DMS153 (cell line): ENCODE measurements around the gene EXOC6B.
"Not testable (repeated sequence)": the region's sequence is repeated elsewhere in the genome, so short reads cannot be mapped to it uniquely, and the experiment has no call there.

Experiments used
- DNase-seq: peaks from one replicate; lab custom pipeline; 2025; lab: John Stamatoyannopoulos, UW

The EXOC6B gene

GRCh38 chr2:72604468-72604867, 221.4 kb downstream of the EXOC6B start:
- no peak for DNase-seq

DNA sequence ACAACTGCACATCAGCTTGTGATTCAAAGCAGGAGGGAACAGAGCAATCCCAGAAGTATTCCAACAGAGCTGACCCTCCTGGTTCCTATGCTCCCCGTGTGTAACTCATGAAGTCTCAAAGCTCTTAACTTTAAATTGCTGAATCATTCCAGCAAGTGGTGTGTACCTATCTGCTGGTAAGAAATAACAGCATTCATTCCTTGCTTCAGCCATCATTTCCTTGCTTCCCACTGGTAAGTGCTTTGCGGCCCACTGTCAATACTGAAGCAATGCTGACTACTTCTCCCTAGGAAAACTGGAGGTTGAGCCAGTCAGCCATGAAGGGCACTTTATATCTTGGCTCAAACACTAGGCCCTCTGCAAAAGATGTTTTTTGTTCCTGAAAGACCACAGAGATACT, 222.4 kb downstream of the EXOC6B start:
- DNase-seq, result no peak

DNA sequence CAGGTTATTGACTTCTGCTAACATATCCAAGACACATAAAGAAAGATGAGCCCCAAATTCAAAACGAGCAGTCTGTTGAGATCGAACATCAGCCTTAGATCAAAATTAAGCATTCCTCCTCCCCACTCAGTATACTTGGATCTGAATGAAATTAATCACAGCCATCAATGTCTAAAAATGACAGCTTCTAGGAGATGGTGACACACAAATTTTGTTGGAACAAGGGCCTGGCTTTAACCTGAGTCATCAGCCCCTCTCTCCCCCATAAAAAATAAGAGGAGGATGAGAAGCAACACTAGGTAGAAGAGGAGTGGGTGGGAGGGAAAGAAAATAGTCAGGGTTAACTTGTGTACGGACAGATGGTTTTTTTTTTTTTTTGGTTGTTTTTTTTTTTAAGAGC, 223.1 kb downstream of the EXOC6B start:
- DNase-seq, result no peak

DNA sequence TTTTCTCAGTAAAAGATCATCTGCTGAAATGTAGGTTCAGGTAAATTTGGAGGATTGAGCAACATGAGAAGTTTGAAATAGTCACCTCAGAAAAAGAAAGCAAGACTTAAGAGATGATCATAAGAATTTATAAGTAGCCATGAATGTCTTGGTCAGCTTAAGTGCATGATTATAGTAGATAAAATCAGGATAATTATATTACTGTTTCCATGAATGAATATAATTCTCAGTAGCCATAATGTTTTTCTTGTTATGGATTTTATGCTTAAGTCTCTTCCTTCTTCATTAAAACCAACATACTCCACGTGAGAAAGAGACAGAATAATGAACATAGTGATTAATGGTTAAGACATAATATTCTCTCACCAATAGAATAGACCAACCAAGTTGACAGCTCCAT, 223.7 kb downstream of the EXOC6B start:
- DNase-seq, result no peak

- not testable (repeated sequence) for DNase-seq
Observed at GRCh38 chr2:72583836-72584235, 242.0 kb downstream of the EXOC6B start.

- no peak for DNase-seq
Observed at GRCh38 chr2:72583376-72583775, 242.5 kb downstream of the EXOC6B start.

- no peak for DNase-seq
Observed at GRCh38 chr2:72581560-72582181, 244.2 kb downstream of the EXOC6B start.

DNA sequence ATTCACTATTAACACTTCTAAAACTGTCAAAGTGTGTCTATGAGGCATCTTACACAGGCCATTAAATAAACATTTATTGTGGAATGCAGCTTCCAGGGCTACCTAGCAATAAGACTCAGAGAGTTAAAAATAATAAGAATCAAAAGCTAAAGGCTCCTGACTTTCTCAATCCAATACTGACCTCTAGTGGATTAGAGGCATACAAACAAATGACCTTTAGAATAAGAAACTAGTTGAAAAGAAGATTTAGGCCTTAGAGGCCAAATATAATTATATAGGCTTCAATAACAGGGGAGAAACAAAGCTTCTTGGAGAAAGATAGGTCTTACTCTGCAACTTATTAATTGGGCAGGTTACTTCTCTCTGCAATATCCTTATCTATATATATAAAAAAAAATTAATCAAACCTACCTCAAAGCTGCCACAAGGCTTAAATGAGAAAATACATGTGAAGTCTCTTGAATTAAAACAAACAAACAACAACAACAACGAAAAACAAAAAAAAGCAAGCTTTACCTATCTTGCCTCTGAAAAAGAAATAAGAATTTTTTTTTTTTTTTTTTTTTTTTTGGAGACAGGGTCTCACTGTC, 246.1 kb downstream of the EXOC6B start:
- DNase-seq, result peak; percentile 55

- no peak for DNase-seq
Observed at GRCh38 chr2:72576861-72577260, 249.0 kb downstream of the EXOC6B start.

- no peak for DNase-seq
Observed at GRCh38 chr2:72576459-72576858, 249.4 kb downstream of the EXOC6B start.

DNA sequence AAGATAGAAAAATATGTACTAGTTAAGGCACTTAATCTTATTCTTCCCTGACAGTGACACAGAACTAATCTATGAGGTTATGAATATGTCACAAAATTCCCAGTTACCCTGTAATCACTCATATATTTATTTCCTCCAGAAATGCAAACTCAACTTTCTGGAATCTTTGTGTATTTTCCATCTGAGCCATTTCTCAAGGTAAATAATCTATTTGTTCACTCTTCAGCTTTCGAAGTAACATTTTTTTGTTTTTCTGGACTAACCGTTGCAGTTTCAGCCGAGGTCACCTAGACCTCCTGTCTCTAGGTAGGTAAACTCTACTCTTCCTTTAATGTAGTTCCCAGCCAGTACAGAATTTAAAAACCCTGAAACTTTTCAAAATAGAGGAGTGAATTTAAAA, 250.9 kb downstream of the EXOC6B start:
- DNase-seq, result no peak

GRCh38 chr2:72573232-72573631, 252.6 kb downstream of the EXOC6B start:
- no peak for DNase-seq

DNA sequence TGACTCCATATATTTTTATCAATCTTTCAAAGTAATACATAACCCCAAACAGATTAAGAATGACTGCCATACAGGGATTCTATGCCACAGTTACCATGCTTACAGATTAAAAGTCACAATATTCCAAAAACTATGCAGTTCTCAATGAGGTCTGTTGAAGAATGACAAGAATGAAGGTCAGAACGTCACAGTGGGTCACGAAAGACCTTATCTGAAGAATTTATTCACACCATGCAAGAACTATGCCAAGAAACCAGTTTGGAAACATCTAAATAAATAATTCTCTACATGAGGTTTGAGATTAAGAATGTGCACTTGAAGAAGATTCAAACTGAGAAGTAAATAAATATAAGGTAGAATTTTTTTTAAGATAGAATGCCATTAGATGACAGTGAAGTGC, 253.3 kb downstream of the EXOC6B start:
- no peak for DNase-seq

GRCh38 chr2:72570413-72570812, 255.4 kb downstream of the EXOC6B start:
- DNase-seq, result no peak

- no peak for DNase-seq
Observed at GRCh38 chr2:72562451-72563153, 263.2 kb downstream of the EXOC6B start.

DNA sequence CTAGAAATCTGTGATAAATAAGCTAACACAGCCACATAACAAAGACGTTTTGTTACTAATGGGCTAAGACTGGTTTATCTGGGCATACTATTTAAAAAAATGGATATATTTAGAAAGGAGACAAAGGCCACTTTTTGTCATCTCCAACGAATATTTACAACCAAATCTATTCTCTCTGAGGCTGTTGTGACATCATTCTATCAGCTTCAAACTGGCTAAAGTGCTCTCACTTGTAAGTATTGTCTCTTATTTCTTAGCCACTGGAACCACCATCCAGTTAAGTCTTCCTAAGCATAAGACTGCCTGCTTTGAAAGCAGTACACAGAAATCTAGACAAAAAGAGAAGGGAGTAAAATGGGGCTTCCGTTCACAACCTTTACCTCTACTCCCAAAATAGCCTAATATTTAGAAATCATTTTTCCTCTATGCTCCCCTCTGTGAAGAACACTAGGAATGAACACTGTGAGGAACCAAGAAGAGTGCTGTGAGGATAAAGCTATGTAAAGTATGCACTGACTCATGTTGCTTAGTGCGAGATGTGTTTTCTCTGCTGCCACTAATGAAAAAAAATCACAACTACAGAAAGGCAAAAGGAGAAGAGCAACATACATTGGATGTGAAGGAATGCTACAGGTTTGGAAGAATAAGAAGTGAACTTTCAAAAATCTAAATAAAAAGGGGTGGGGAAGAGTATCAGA, 264.1 kb downstream of the EXOC6B start:
- DNase-seq, result no peak

GRCh38 chr2:72555943-72556342, 269.9 kb downstream of the EXOC6B start:
- no peak for DNase-seq

DNA sequence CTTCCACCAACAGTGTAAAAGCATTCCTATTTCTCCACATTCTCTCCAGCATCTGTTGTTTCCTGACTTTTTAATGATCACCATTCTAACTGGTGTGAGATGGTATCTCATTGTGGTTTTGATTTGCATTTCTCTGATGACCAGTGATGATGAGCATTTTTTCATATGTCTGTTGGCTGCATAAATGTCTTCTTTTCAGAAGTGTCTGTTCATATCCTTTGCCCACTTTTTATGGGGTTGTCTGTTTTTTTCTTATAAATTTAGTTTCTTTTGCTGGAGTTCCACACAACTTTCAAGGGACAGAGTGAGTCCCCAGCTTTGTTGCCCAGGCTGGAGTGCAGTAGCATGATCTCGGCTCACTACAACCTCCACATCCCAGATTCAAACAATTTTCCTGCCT, 270.5 kb downstream of the EXOC6B start:
- DNase-seq, result not testable (repeated sequence)

- DNase-seq, result not testable (repeated sequence)
Observed at GRCh38 chr2:72554910-72555309, 270.9 kb downstream of the EXOC6B start.

- no peak for DNase-seq
Observed at GRCh38 chr2:72554381-72554780, 271.5 kb downstream of the EXOC6B start.

DNA sequence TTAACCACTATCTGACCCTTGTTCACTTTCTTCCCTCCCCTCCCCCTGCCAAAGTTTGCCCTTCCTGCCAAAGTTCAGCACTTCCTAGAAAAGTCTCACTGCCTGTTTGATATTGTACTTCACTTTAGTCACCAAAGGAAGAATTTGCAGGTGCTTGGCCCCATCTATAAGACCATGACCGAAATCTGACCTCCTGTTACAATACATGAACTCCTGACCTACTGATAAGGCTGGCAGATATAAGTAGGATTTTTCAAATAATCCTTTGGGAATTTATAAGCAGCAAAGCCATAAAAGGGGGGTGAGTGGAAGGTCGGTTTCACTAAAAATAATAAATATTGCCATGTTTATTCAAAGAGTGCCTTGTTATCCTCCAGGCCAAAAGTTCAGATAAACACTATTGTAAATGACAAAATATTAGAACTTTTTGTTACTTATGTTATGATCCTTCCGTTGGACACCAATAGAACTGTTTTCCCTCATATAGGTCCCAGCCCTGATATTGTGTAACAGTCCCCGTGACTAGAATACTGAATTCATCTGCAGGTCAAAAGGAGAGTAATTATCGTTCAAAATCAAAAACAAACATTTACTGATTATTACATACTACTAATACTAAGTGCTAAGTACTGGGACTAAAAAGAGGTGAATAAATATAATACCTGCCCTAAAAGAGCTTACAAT, 277.6 kb downstream of the EXOC6B start:
- DNase-seq, result no peak

DNA sequence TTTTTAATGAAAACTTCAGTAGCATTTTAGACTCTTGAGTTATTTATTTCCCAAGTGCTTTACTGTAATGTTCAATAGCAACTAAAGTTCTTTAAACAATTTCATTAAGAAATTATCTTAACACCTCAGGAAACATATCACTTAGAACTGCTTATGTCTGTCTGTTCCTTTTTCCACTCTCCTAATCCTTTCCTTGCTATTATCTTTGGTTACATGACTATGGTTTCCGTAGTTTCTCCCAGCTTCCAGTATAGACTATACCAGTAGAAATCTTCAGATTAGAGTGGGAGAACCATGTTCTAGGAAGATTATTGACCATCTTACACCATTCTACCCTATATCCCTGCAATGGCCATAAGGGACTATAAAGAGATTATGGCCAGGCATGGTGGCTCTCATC, 280.0 kb downstream of the EXOC6B start:
- DNase-seq, result no peak
